Right lobe of liver (tissue), 6 donors: ENCODE results near the gene FMNL2. TPM values are rescaled to one million over a fixed set of nuclear protein-coding genes. Genes with fewer than 3 reads are reported as not detected.

ENCODE experiments used
- ATAC-seq, 4 donors: fragments of 200-7000 bp; cut with Tn5 transposase; one replicate each; pipeline ENCODE4 v1.9.1; 2020; ENCODE audit warnings: mild to moderate bottlenecking in 4 of 4, moderate library complexity in 4 of 4
- DNase-seq, 3 donors: peaks; one replicate each; pipeline ENCODE4 v3.0.0-alpha.2; 2020
- H3K27ac ChIP-seq, 3 donors: fragments of 200-600 bp; one replicate each; pipeline ENCODE4 v1.8.0; 2022
- H3K27me3 ChIP-seq, 2 donors: fragments of 200-600 bp; one replicate each; pipeline ENCODE4 v1.8.0; 2022
- H3K36me3 ChIP-seq, 4 donors: fragments of 200-600 bp; sonication (generic) in 1 of 4; one replicate each; pipeline versions ENCODE4 v1.5.1 to v1.8.0; 2017 to 2022; ENCODE audit warnings: control low read depth in 1 of 4
- H3K4me1 ChIP-seq, 4 donors: fragments of 200-600 bp; sonication (generic) in 1 of 4; one replicate each; pipeline versions ENCODE4 v1.5.1 to v1.8.0; 2017 to 2022; ENCODE audit warnings: control low read depth in 1 of 4
- H3K4me3 ChIP-seq, 3 donors: fragments of 200-600 bp; one replicate each; pipeline ENCODE4 v1.8.0; 2022
- H3K9me3 ChIP-seq, 4 donors: fragments of 200-600 bp; sonication (generic) in 1 of 4; one replicate each; pipeline versions ENCODE4 v1.5.1 to v1.8.0; 2017 to 2022; ENCODE audit warnings: control low read depth in 1 of 4
- POLR2A ChIP-seq: fragments of 450-650 bp; IDR thresholded peaks from one replicate; pipeline ENCODE4 v1.6.1; 2017; ENCODE audit warnings: antibody characterized with exemption, mild to moderate bottlenecking
- WGBS: methylation state at CpG from one replicate; pipeline ENCODE4 v1.1.6; 2018; ENCODE audit warnings: low coverage, low lambda C conversion rate; ENCODE audit not compliant: insufficient coverage; ENCODE audit errors: missing lambda C conversion rate; 5-methylcytosine and 5-hydroxymethylcytosine counted together
- intact Hi-C, 2 donors: fragments of 100-400 bp; cut with DNase I; formaldehyde crosslinking; loops; one replicate each; pipeline versions ENCODE4 v1.11.2 to v1.14.1; 2022
- total RNA-seq, 6 experiments: library from RNA; depleted of rRNA in 2 of 6; stranded (reverse); fragments of >200 nt in 2 of 6; fragmentation: NEBNext Ultra II Directional in 3 of 6; extraction: Animal tissue kit (Norgen Biotek cat#: 25700) in 3 of 6; gene quantifications; one replicate each; pipeline versions ENCODE4 v1.1.0 to v1.2.4, GENCODE V29; 2016 to 2023
- TF ChIP-seq, protein P1 (sequence below), 4 donors: fragments of 200-600 bp in 3 of 4; fragments of 450-650 bp in 1 of 4; IDR thresholded peaks; one replicate each; pipeline versions ENCODE4 v1.5.1 to v1.8.0; 2016 to 2022; ENCODE audit warnings: antibody characterized with exemption in 4 of 4, mild to moderate bottlenecking in 2 of 4
- donor health status: DM: no; HTN: yes; CAD: no.
- donor health status: DM: no; HTN: no; CAD: no.
- donor health status: DM: no; HTN: no; CAD: no.
- donor health status: DM: no; HTN: yes; CAD: no.
- donor health status: DM: no; HTN: yes; CAD: no.

Gene FMNL2
- total RNA-seq, 6 experiments from 2014 or later, result 3.5 to 12.1 (median 7.1) TPM

DNA sequence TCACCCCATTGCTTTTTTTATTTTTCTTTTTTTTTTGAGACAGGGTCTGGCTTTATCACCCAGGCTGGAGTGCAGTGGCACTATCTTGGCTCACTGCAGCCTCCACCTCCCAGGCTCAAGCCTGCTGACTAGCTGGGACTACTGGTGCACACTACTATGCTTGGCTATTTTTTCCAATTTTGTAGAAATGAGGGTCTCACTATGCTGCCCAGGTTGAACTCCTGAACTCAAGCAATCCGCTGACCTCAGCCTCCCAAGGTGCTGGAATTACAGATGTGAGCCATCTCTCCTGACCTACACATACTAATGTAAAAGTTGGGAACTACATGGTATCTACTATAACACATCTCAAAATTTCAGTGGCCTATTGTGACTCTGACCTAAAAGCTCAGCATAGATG lies 101.2 kb downstream of the FMNL2 start:
- no peak for TF ChIP-seq POLR2A
- TF ChIP-seq, protein P1, sequence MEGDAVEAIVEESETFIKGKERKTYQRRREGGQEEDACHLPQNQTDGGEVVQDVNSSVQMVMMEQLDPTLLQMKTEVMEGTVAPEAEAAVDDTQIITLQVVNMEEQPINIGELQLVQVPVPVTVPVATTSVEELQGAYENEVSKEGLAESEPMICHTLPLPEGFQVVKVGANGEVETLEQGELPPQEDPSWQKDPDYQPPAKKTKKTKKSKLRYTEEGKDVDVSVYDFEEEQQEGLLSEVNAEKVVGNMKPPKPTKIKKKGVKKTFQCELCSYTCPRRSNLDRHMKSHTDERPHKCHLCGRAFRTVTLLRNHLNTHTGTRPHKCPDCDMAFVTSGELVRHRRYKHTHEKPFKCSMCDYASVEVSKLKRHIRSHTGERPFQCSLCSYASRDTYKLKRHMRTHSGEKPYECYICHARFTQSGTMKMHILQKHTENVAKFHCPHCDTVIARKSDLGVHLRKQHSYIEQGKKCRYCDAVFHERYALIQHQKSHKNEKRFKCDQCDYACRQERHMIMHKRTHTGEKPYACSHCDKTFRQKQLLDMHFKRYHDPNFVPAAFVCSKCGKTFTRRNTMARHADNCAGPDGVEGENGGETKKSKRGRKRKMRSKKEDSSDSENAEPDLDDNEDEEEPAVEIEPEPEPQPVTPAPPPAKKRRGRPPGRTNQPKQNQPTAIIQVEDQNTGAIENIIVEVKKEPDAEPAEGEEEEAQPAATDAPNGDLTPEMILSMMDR (IDR thresholded peaks at IDR 0.05), result no peak
- Histone ChIP-seq H3K36me3 (no peaks in the 10 kb centered on the region), H3K27ac (no peak overlapping the region), H3K4me3 (no peak overlapping the region), H3K9me3 (no peaks in the 10 kb centered on the region), H3K27me3 (no peaks in the 10 kb centered on the region), H3K4me1 (no peaks in the 10 kb centered on the region)
- ATAC-seq (no peak), DNase-seq (no peak)
- intact Hi-C loops, result no loop called here
- 100% methylated on average over 1 of the region's 1 CpG for WGBS

DNA sequence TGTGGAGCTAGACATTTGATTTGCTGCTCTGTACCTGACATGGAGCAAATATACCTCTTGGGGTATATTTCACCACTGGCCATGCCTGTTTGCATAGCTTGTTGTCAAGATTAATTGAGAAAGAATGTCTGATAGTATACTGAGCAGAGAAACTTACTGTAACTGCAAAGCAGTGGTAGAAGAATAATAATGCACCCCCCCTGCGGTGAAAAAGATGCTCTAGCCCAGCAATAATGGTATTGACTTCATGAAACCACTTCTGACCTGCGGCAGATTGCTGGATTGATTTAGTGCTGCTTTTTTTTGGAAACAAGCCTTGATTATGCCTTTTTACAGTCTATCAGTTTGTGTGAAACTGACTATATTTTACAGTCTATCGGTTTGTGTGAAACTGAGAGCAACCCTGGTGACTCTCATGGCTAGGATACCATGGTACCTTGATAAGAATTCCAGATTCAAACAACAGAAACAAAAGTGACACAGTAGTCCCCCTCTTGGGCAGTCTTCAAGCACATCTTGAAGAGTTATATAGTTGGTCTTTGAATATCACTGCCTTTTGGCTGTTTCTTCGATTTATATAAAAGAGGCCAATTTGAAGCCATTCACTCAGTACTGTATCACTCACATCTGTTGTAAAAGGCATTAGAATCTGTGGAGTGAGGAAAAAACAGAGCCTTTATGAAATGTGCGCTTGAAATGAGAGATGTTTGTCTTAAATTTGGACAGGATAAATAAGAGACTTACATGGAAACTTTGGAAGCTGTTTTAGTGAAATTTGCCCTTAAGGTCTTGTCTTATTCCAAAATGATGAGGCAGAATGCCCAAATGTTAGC lies 102.5 kb downstream of the FMNL2 start:
- Histone ChIP-seq H3K9me3 (no peaks in the 10 kb centered on the region), H3K27me3 (no peaks in the 10 kb centered on the region), H3K27ac (no peak overlapping the region), H3K4me1 (no peaks in the 10 kb centered on the region), H3K36me3 (no peaks in the 10 kb centered on the region), H3K4me3 (no peak overlapping the region)
- TF ChIP-seq POLR2A, result no peak
- TF ChIP-seq, protein P1 (IDR thresholded peaks at IDR 0.05), result no peak
- 87% methylated on average over 4 of the region's 5 CpGs for WGBS
- DNase-seq (no peak), ATAC-seq (no peak)
- intact Hi-C loops, result no loop called here

DNA sequence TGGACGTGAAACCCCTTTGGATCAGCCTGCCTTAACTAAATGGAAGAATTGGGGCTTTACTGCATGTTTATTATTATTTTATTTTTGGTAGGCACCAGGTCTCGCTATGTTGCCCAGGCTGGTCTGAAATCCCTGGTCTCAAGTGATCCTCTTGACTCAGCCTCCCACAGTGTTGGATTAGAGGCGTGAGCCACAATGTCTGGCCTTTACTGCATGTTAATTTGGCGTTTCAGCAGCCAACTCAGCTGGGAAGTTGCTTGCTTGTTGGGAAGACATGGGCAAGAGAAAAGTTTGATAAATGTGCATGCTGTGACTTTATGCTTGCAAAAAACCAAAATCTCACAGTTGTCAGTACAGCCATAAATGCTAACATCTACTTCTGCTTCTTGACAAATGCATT lies 105.1 kb downstream of the FMNL2 start:
- 68% methylated on average over 4 of the region's 4 CpGs for WGBS
- no peaks in the 10 kb centered on the region for H3K36me3 ChIP-seq
- intact Hi-C loops, result no loop called here

DNA sequence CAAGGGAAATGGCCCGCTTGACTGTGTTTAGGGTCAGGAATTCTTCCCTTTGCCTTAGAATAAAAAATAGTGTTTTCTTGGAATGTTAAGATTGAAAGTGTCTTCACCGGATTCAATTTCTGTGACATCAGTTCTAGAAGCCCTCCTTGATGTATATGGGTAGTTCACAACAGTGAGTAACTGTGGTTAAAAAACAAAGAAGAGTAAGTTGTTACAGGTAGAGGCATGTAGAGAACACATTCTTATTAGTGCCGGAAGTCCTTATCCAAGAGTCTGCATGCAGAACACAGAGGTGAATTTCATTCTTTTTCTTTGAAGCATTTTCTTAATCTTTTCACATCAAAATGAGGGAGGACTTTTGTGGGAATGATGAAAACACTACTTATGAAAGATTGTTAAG lies 105.5 kb downstream of the FMNL2 start:
- Histone ChIP-seq H3K27ac (no peak overlapping the region), H3K36me3 (no peaks in the 10 kb centered on the region), H3K4me1 (no peaks in the 10 kb centered on the region), H3K27me3 (no peaks in the 10 kb centered on the region), H3K9me3 (no peaks in the 10 kb centered on the region), H3K4me3 (no peak overlapping the region)
- intact Hi-C loops, result no loop called here
- no peak for DNase-seq
- TF ChIP-seq, protein P1 (IDR thresholded peaks at IDR 0.05), result no peak
- no peak for TF ChIP-seq POLR2A
- 59% methylated on average over 3 of the region's 3 CpGs for WGBS
- no peak for ATAC-seq

More for the DNA sequence above, 105.1 kb downstream of the FMNL2 start:
- Histone ChIP-seq H3K4me1 (no peaks in the 10 kb centered on the region), H3K27ac (no peak overlapping the region), H3K27me3 (no peaks in the 10 kb centered on the region), H3K9me3 (no peaks in the 10 kb centered on the region), H3K4me3 (no peak overlapping the region)
- no peak for ATAC-seq
- TF ChIP-seq, protein P1 (IDR thresholded peaks at IDR 0.05), result no peak
- no peak for TF ChIP-seq POLR2A
- DNase-seq, result no peak
